ENCODE measurements around the gene MPI.
"Not testable (repeated sequence)": the region's sequence is repeated elsewhere in the genome, so short reads cannot be mapped to it uniquely, and the experiment has no call there.

Gene MPI

GRCh38 chr15:74864296-74864695, 25.5 kb upstream of the MPI start:
- DNase-seq (ENCODE audit: low read depth), result no peak

DNA sequence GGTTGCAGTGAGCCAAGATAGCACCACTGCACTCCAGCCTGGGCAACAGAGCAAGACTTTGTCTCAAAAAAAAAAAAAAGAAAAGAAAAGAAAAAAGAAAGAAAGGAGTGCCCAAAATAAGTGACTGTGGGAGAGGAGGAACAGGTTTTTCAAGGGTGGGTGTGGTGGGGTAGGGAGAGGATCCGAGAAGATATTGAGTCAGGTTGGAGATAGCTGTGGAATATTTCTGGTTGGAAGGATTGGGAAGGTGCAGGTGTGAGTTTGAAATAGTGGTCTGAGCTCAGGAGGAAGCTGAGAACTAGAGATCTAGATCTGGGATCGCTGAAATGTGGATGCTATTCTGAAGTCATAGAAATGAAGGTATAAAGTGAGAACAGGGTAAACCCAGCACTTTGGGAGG, 24.5 kb upstream of the MPI start:
- DNase-seq (ENCODE audit: low read depth), result no peak

- peak; percentile 17 for DNase-seq (ENCODE audit: low read depth)
These were observed 23.8 kb upstream of the MPI start for GRCh38 chr15:74866090-74866489.

- no peak for DNase-seq (ENCODE audit: low read depth)
These were observed 22.3 kb upstream of the MPI start for GRCh38 chr15:74867466-74868038.

- no peak for DNase-seq (ENCODE audit: low read depth)
These were observed 21.8 kb upstream of the MPI start for GRCh38 chr15:74868059-74868458.

DNA sequence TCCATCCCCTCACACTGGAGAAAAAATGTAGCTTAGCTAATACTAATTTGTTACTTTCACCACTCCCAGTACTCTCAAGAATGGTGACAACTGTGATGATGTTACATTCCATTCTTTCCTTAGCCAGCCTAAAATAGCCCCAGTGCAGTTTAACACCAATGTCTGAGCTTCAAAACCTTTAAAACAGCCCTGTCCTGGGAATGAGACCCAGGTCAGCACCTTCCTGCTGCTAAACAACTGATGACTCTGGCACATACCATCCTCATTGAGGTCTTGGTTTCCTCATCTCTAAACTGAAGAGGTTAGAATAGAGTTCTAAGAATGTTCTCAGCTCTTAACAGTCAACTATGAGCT, 20.5 kb upstream of the MPI start:
- peak; percentile 15 for DNase-seq (ENCODE audit: low read depth)

GRCh38 chr15:74869726-74870407, 20.0 kb upstream of the MPI start:
- DNase-seq (ENCODE audit: low read depth), result no peak

DNA sequence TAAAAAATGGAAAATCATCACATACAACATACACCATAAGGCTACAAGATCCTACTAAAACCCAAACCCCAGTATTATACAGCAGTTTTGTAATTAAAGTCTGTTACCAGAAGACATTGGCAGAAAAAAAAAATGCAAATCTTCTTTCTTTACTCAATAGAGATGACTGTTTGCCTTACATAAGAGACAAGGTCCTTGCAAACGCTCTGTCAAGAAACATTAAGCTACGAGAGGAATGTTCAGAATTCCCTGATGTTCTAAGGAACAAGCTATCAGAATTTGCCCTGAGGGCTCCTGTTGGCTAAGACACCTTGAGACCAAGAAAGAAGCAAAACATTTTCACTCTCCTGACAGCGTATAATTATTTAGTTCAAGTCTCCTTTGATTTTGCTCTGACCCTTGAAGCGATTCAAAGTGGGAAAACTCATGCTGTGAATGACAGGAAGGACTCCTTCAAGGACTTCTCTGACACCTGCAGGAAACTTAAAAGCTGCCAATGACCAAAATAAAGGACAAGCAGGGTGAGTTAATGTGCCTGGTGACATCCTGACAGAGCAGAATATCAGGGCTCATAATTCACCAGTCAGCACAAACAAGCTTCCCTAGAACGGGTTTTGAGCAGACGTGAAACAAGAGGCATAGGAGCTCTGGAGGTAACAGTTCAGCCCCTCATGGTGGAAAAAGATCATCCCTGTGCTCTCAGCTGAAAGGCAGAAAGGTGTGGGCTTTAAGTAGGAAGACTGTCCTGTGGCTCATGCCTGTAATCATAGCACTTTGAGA, 19.2 kb upstream of the MPI start:
- peak; percentile 10 for DNase-seq (ENCODE audit: low read depth)

GRCh38 chr15:74872702-74873035, 17.2 kb upstream of the MPI start:
- no peak for DNase-seq (ENCODE audit: low read depth)

- peak; percentile 76 for DNase-seq (ENCODE audit: low read depth)
These were observed 16.6 kb upstream of the MPI start, which contains the start of gene SCAMP2 for GRCh38 chr15:74873036-74873755. SCAMP2 (minus strand) TSS chr15:74873365; CDS start chr15:74873255, 110 bp downstream.

DNA sequence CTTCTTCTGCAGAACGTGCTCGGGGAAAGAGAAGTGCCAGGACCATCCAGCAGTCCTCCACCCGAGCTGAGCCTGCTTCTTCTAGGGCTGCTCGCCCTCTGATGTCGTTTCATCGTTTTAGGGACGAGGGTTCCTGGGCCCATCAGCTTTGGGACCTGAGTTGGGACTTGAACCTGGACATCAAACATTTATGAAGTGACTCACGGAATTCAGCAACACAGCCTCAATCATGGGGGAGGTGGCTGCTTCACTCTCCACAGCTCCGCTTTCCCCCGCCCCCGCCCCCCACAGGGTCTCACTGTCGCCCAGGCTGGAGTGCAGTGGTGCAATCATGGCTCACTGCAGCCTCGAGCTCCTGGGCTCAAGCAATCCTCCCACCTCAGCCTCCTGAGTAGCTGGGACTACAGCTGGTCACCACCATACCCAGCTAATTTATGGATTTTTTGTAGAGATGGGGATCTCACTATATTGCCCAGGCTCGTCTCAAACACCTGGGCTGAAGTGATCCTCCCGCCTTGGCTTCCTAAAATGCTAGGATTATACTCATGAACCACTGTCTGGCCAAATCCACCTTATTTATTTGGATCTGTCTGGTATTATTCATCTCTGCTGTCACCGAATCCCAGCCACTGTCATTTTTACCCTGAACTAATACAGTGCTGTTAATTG, 16.0 kb upstream of the MPI start:
- DNase-seq (ENCODE audit: low read depth), result no peak

DNA sequence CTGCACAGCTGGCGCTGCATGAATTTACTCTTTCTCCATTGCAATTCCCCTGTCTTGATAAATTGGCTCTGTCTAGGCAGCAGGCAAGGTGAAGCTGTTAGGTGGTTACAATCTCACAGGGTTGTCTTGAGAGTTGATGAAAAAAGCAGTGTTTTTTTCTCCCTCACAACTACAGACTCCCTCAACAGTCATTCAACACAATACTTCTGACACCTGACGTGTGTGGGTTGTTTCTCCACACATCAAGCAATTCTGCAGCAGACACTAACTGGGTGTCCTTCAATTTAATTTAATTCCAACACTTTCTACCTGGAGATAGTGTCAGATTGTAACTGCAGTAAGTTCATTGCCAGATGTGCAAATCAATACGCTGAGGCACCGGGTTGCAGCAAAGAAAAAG, 11.6 kb upstream of the MPI start:
- DNase-seq (ENCODE audit: low read depth), result no peak

- no peak for DNase-seq (ENCODE audit: low read depth)
These were observed 7.3 kb upstream of the MPI start for GRCh38 chr15:74882528-74882927.

DNA sequence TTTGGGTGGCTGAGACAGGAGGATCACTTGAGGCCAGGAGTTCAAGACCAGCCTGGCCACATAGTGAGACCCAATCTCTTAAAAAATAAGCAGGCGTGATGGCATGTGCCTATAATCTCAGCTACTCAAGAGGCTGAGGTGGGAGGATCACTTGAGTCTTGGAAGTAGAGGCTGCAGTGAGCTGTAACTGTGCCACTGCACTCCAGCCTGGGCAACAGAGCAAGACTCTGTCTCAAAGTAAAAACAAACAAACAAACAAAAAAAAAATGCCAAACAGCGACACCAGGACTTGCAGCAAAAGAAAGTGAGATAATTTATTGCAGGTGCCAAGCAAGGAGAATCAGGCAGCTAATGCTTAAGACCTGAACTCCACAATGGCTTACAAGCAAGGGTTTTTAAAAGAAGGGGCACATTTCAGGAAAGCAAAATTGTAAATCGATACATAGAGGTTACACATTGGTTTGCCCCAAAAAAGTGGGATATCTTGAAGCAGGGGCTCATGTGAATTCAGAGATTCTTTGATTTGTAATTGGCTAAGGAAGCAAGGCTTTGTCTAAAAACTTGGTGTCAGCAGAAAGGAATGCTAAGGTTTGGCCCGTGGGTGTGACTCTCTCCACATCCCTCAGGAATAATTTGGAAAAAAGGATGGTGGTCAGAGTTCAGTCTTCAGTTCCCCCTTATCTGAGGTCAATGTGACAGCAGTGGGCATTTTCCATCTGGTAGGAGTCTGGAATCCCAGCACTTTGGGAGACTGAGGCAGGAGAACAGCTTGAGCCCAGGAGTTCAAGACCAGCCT, 5.2 kb upstream of the MPI start:
- DNase-seq (ENCODE audit: low read depth), result peak; percentile 11

DNA sequence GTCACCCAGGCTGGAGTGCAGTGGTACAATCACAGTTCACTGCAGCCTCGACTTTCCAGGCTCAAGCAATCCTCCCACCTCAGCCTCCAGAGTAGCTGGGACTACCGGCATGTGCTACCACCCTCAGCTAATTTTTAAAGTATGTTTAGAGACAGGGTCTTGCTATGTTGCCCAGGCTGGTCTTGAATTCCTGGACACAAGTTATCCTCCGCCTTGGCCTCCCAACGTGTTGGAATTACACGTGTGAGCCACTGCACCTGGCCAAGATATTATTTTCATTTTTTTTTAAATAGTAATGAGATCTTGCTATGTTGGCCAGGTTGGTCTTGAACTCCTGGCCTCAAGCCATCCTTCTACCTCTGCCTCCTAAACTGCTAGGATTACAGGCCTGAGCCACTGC, 4.4 kb upstream of the MPI start:
- DNase-seq (ENCODE audit: low read depth), result no peak

DNA sequence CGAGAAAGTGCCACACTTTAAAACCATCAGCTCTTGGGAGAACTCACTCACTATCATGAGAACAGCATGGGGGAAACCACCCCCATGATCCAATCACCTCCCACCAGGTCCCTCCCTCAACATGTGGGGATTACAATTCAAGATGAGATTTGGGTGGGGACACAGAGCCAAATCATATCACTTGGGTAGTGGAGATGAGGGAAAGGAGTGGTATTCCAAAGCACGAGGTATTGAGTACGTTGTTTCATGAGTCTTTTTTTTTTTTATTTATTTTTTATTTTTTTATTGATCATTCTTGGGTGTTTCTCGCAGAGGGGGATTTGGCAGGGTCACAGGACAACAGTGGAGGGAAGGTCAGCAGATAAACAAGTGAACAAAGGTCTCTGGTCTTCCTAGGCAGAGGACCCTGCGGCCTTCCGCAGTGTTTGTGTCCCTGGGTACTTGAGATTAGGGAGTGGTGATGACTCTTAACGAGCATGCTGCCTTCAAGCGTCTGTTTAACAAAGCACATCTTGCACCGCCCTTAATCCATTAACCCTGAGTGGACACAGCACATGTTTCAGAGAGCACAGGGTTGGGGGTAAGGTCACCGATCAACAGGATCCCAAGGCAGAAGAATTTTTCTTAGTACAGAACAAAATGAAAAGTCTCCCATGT, 2.2 kb upstream of the MPI start:
- DNase-seq (ENCODE audit: low read depth), result not testable (repeated sequence)

DNA sequence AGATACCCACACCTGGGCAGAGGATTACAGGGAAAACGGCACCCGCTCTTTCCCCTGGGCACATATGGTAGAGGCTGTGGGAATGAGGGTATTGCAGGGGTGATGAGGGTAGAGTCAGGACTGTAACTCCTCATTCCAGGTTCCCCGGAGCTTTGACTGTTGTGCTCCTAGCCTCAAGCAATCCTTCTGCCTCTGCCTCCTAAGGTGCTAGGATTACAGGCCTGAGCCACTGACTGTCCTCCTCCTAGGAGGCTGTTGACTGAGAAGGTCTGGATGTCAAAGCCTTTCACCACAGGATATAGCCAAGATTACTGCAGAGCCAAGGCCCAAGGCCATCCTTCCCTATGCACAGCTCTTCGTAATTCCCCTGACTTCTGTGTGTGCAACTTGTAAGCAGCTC, 1.1 kb upstream of the MPI start:
- DNase-seq (ENCODE audit: low read depth), result no peak

DNA sequence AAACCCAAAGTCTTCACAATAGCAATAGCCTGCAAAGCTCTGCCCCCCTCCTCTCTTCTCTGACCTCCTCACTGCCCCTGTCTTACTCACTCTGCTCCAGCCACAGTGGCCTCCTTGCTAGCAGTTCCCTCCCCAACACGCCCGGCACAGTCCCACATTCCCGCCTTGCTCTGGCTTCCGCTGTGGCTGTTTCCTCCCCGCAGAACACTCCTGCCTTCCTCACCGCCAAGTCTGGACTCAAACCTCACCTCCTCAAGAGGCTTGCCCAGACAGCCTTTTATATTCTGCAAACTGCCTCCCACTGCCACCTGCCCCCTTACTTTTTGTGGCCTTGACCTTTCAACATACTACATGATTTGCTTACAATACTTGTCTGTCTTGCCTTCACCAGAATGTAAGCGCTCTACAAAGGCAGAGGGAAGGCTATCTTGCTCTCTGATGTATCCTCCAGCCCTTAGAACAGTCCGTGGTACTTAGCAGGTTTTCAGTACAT, 406 bp upstream of the MPI start:
- peak; percentile 14 for DNase-seq (ENCODE audit: low read depth)

DNA sequence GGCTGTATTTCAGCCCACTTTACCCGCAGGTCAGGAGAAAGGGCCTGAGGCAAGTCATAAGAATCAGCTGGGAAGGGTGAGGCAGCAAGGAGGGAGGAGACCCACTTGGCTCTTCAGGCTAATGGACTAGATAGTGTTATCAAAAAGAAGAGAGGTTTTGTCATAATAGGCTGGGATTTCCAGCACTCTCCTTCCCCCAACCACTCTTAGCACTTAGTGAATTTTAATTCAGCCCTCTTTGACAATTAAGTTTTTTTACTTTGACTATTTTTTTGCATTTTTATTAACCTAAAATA, 771 bp downstream of the MPI start:
- DNase-seq (ENCODE audit: low read depth), result no peak

DNA sequence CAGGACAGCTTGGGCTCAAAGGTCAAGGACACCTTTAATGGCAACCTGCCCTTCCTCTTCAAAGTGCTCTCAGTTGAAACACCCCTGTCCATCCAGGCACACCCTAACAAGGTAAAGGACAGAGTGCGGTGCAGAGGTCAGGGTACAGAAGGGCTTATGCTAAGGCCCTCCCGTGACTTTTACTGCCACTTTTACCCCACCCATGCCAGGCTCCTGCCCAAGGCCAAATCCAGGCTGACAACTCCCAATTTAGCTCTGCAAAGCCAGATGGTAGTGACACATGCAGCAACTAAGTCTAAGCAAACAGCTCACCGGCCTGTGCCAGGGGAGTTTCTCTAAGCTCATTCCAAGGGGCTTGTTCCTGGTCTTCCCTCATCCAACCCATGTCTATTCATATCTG, 1.6 kb downstream of the MPI start:
- DNase-seq (ENCODE audit: low read depth), result no peak

- no peak for DNase-seq (ENCODE audit: low read depth)
These were observed 2.5 kb downstream of the MPI start for GRCh38 chr15:74892313-74892712.

Data from GM04503 (cell line).